Stromal cell of bone marrow (primary cell): Measurements from ENCODE around the gene PNMA5.
A peak's percentile ranks its signal among the peaks of the same experiment; 100 is the strongest.
"Not testable (repeated sequence)": the region's sequence is repeated elsewhere in the genome, so short reads cannot be mapped to it uniquely, and the experiment has no call there.

Experiments used
- DNase-seq: peaks from one replicate; pipeline ENCODE4 v3.0.0-alpha.2; 2012; ENCODE audit warnings: low read depth

The PNMA5 gene

GRCh38 chrX:152993933-152994332 lies at the start of gene PNMA5:
TSS of gene PNMA5 (minus strand) at chrX:152994116. CDS start at chrX:152991598, 2,518 bp downstream.
- no peak for DNase-seq

DNA sequence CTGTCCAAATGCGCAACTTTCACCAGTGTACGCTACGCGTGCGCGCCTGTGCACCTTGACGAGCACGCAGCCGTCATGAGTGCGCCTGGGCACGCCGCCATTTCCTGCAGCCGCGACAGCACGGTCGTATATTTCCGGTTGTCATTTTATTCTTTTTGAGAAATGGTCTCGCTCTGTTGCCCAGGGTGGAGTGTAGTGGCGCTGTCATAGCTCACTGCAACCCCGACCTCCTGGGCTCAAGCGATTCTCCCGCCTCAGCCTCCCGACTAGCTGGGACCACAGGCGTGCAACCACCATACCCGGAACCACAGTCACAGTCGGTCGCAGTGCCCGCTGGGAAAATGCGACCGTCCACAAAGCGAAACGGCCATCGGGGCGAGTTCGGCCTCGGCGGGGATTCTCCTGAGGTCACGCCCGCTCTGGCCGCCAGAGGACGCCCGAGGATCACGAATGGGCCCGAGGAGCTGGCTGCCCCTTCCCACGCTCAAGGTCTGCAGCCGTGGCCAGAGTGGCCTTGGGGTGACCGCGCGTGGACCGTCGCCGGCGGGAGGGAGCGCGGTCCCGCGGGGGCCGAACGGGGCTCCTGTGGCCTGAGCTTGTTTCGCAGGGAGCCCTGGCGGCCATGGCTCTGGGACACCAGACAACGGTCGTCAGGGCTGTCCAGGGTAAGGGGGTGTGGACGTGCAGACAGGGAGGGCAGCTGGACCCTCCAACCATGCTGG lies 38.6 kb upstream of the PNMA5 start:
- DNase-seq: peak; percentile 2

DNA sequence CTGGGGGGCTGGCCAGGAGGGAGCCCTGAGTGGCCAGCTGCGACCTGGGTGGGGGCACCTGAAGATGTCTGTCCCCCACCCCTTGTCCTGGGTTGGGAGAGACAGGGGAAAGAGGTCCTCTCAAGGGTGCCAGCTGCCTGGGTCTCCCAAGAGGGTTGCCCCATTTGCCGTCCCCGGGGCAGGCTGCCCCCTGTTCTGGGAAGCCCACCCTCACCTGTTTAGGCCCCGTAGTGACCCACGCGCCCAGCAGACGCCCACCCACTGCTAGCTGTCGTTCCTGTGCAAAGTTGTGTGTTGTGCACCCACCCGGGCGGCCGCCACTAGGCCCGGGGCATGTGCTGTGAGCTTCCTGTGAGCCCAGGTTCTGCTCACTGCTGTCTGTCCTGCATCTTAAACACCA lies 36.9 kb upstream of the PNMA5 start:
- no peak for DNase-seq

- no peak for DNase-seq
These were observed 36.0 kb upstream of the PNMA5 start for GRCh38 chrX:153029875-153030274.

DNA sequence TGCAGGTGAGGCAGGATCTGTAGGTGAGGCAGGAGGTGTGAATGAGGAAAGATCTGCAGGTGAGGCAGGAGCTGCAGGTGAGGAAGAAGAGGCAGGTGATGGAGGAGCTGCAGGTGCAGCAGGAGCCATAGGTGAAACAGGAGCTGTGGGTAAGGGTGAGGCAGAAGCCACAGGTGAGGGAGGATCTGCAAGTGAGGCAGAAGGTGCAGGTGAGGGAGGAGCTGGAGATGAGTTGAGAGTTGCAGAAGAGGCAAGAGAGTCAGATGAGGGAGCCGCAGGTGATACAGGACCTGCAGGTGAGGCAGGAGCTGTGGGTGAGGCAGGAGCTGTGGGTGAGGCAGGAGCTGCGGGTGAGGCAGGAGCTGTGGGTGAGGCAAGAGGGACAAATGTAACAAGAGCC lies 35.2 kb upstream of the PNMA5 start:
- DNase-seq: no peak

GRCh38 chrX:153028487-153028886 lies 34.6 kb upstream of the PNMA5 start:
- not testable (repeated sequence) for DNase-seq

DNA sequence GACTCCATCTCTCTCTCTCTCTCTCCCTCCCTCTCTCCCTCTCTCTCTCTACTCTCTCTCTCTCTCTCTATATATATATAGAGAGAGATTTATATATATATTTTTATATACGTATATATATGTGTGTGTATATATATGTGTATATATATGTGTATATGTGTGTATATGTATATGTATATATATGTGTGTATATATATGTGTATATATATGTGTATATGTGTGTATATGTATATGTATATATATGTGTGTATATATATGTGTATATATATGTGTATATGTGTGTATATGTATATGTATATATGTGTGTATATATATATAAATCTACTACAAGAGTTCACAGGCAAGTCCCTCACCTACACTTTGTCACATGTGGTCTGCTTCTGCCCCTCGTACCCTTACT lies 32.6 kb upstream of the PNMA5 start:
- not testable (repeated sequence) for DNase-seq

DNA sequence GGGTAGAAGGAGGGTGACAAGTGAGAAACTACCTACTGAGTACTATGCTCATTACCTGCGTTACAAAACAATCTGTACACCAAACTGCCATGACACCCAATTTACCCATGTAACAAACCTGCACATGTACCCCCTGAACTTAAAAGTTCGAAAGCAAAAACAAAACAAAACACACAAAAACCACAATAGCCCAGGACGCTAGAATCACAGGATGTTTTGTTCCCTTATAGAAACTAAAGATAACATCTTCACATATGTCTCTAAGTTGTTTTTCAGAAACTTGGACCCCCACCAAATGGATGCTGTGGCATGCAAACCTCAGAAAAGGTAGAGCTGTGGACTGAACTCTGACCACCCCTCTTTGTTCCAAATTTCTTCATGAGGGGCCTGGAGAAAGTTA lies 25.2 kb upstream of the PNMA5 start:
- no peak for DNase-seq

DNA sequence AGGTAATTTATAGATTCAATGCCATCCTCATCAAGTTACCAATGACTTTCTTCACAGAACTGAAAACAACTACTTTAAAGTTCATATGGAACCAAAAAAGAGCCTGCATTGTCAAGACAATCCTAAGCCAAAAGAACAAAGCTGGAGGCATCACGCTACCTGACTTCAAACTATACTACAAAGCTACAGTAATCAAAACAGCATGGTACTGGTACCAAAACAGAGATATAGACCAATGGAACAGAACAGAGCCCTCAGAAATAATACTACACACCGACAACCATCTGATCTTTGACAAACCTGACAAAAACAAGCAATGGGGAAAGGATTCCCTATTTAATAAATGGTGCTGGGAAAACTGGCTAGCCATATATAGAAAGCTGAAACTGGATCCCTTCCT lies 23.3 kb upstream of the PNMA5 start:
- DNase-seq: not testable (repeated sequence)

DNA sequence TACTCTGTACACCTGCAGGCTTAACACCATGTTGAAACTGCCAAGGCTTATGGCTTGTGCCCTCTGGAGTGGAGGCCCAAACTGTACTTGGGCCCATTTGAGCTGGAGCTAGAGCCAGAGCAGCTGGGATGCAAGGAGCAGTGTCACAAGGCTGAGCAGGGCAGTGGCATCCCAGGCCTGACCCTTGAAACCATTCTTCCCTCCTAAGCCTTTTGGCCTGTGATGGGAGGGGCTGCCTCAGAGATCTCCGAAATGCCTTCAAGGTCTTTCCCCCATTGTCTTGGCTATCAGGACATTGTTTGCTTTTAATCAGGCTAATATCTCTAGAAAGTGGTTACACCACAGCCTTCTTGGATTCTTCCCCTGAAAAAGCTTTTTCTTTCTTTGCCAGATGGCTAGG lies 10.9 kb upstream of the PNMA5 start:
- no peak for DNase-seq

GRCh38 chrX:153003981-153004380 lies 10.1 kb upstream of the PNMA5 start:
- no peak for DNase-seq

DNA sequence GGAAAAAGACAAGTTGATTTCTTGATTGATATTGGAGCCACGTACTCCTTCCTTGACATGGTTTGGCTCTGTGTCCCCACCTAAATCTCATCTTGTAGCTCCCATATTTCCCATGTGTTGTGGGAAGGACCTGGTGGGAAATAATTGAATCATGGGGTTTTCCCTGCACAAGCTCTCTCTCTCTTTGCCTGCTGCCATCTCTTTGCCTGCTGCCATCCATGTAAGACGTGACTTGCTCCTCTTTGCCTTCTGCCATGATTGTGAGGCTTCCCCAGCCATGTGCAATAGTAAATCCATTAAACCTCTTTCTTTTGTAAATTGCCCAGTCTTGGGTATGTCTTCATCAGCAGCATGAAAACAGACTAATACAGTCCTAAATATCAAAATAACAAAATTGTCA lies 8.3 kb upstream of the PNMA5 start:
- DNase-seq: not testable (repeated sequence)

DNA sequence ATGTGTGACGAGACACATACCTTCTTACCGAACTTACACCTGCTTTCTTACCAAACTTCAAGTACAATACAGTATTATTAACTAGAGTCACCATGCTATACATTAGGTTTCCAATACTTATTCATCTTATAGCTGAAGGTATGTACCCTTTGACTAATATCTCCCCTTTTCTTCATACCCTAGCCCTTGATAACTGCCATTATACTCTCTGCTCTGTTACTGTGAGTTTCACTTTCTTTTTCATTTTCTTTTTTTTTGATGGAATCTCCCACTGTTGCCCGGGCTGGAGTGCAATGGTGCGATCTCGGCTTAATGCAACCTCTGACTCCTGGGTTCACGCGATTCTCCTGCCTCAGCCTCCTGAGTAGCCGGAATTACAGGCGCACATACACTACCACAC lies 3.4 kb upstream of the PNMA5 start:
- no peak for DNase-seq

GRCh38 chrX:152992115-152992514 lies 1.8 kb downstream of the PNMA5 start:
- DNase-seq: no peak

GRCh38 chrX:152991123-152991522 lies 2.8 kb downstream of the PNMA5 start:
- DNase-seq: no peak

- DNase-seq: no peak
These were observed 4.6 kb downstream of the PNMA5 start for GRCh38 chrX:152989292-152989658.

- DNase-seq: no peak
These were observed 5.2 kb downstream of the PNMA5 start for GRCh38 chrX:152988536-152989291.

- DNase-seq: no peak
These were observed 6.1 kb downstream of the PNMA5 start for GRCh38 chrX:152987801-152988200.

GRCh38 chrX:152987156-152987555 lies 6.8 kb downstream of the PNMA5 start:
- not testable (repeated sequence) for DNase-seq

GRCh38 chrX:152985383-152985782 lies 8.5 kb downstream of the PNMA5 start:
- not testable (repeated sequence) for DNase-seq

DNA sequence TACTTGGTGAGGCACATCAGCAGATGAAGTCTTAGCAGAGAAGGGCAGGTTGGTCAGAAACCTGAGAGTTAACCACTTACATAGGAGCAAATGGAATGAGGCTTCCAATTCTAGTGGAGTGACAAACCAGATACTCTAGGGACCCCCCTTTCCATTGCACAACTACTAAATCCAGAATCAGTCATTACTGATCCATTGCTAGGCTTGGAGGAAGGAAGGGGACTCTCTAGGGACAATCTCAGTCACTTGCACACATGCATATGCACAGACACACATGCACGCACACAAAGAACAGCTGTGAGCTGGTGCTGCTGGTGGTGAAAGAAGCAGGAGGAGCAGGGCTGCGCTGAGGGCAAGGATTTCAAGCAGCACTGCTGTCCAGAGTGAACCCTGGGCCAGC lies 25.7 kb downstream of the PNMA5 start:
- DNase-seq: no peak

- DNase-seq: no peak
These were observed 33.8 kb downstream of the PNMA5 start for GRCh38 chrX:152960115-152960514.

- no peak for DNase-seq
These were observed 34.3 kb downstream of the PNMA5 start for GRCh38 chrX:152959626-152960025.
